Parathyroid adenoma (tissue), 2 donors: Measurements from ENCODE around the gene JMJD7.

Source experiments
- H2AFZ ChIP-seq: fragments of 300-600 bp; sonication (generic); one replicate; pipeline ENCODE4 v1.7.0; 2017; ENCODE audit warnings: antibody characterized with exemption, mild to moderate bottlenecking
- H3K27ac ChIP-seq: fragments of 300-600 bp; sonication (generic); one replicate; pipeline ENCODE4 v1.7.0; 2017
- H3K27me3 ChIP-seq: fragments of 300-600 bp; sonication (generic); one replicate; pipeline ENCODE4 v1.7.0; 2017; ENCODE audit warnings: low read length; ENCODE audit not compliant: control insufficient read depth, insufficient read depth
- H3K36me3 ChIP-seq: fragments of 300-600 bp; sonication (generic); one replicate; pipeline ENCODE4 v1.7.0; 2017; ENCODE audit warnings: low read length; ENCODE audit not compliant: control insufficient read depth, insufficient read depth
- H3K4me1 ChIP-seq: fragments of 300-600 bp; sonication (generic); one replicate; pipeline ENCODE4 v1.7.0; 2017; ENCODE audit warnings: control low read depth
- H3K4me2 ChIP-seq: fragments of 300-600 bp; sonication (generic); one replicate; pipeline ENCODE4 v1.7.0; 2017; ENCODE audit warnings: low read length
- H3K4me3 ChIP-seq: fragments of 300-600 bp; sonication (generic); one replicate; pipeline ENCODE4 v1.7.0; 2017; ENCODE audit warnings: low read depth, low read length
- H3K79me2 ChIP-seq: fragments of 300-600 bp; sonication (generic); one replicate; pipeline ENCODE4 v1.7.0; 2017; ENCODE audit warnings: control low read depth
- H3K9ac ChIP-seq: fragments of 300-600 bp; sonication (generic); one replicate; pipeline ENCODE4 v1.7.0; 2017; ENCODE audit warnings: mild to moderate bottlenecking
- H3K9me3 ChIP-seq: fragments of 300-600 bp; sonication (generic); one replicate; pipeline ENCODE4 v1.7.0; 2017; ENCODE audit warnings: low read length; ENCODE audit not compliant: control insufficient read depth
- TF ChIP-seq, protein P1 (sequence below): fragments of 300-600 bp; sonication (generic); IDR thresholded peaks from one replicate; pipeline ENCODE4 v1.7.0; 2017; ENCODE audit warnings: antibody characterized with exemption, mild to moderate bottlenecking
- donor health status: primary hyperparathyroidism.

JMJD7 gene

GRCh38 chr15:41799488-41799805 is 28.4 kb upstream of the JMJD7 start:
- Histone ChIP-seq H3K4me2 (no peak overlapping the region), H3K27me3 (no peaks in the 10 kb centered on the region), H3K9ac (no peak overlapping the region), H3K27ac (no peak overlapping the region), H3K4me3 (no peak overlapping the region), H3K36me3 (no peaks in the 10 kb centered on the region), H3K4me1 (no peaks in the 10 kb centered on the region), H3K9me3 (no peaks in the 10 kb centered on the region), H2AFZ (no peak overlapping the region), H3K79me2 (no peaks in the 10 kb centered on the region)
- TF ChIP-seq, protein P1, sequence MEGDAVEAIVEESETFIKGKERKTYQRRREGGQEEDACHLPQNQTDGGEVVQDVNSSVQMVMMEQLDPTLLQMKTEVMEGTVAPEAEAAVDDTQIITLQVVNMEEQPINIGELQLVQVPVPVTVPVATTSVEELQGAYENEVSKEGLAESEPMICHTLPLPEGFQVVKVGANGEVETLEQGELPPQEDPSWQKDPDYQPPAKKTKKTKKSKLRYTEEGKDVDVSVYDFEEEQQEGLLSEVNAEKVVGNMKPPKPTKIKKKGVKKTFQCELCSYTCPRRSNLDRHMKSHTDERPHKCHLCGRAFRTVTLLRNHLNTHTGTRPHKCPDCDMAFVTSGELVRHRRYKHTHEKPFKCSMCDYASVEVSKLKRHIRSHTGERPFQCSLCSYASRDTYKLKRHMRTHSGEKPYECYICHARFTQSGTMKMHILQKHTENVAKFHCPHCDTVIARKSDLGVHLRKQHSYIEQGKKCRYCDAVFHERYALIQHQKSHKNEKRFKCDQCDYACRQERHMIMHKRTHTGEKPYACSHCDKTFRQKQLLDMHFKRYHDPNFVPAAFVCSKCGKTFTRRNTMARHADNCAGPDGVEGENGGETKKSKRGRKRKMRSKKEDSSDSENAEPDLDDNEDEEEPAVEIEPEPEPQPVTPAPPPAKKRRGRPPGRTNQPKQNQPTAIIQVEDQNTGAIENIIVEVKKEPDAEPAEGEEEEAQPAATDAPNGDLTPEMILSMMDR = no peak

DNA sequence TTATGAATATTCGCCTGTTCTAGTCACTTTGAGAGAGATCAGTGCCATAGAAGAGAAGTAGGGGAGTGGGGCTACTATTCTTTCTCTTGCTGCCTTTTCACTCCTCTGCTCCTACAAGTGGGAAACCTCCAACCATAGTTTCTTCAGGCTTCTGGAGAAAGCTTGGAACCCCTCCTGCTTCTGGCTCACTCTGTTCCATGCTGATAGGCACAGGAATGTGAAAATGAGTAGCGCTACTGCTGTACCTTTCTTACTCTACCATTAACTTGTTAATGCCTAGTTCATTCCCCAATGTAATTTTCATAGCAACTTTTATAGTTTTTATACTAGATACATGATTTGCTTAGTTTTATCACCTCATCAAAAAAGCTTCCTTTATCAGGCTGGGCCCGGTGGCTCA is 26.7 kb upstream of the JMJD7 start:
- Histone ChIP-seq H3K9ac (no peak overlapping the region), H2AFZ (no peak overlapping the region), H3K4me3 (no peak overlapping the region), H3K27me3 (no peaks in the 10 kb centered on the region), H3K27ac (no peak overlapping the region), H3K36me3 (no peaks in the 10 kb centered on the region), H3K9me3 (no peaks in the 10 kb centered on the region), H3K4me2 (no peak overlapping the region), H3K4me1 (no peaks in the 10 kb centered on the region), H3K79me2 (no peaks in the 10 kb centered on the region)
- TF ChIP-seq, protein P1 = no peak

DNA sequence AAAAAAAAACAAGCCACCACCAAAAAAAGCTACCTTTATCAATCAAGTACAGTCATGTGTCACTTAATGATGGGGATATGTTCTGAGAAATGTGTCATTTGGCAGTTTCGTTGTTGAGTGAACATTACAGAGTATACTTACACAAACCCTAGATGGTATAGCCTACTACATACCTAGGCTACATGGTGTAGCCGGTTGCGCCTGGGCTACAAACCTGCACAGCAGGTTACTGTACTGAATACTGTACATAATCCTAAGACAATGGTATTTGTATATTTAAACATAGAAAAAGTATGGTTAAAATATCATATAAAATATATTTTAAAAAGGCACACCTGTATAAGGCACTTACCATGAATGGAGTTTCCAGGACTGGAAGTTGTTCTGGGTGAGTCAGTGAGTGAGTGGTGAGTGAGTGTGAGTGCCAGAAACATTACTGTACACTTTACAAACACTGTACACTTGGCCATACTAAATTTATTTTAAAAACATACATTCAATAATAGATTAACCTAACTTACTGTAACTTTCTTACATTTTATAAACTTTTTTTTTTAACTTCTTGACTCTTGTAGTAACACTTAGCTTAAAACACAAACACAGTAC is 25.9 kb upstream of the JMJD7 start:
- Histone ChIP-seq H3K9me3 (no peaks in the 10 kb centered on the region), H3K4me2 (no peak overlapping the region), H3K9ac (no peak overlapping the region), H3K27me3 (no peaks in the 10 kb centered on the region), H3K27ac (no peak overlapping the region), H3K79me2 (no peaks in the 10 kb centered on the region), H3K4me1 (no peaks in the 10 kb centered on the region), H3K4me3 (no peak overlapping the region), H2AFZ (no peak overlapping the region), H3K36me3 (no peaks in the 10 kb centered on the region)
- TF ChIP-seq, protein P1 = no peak

DNA sequence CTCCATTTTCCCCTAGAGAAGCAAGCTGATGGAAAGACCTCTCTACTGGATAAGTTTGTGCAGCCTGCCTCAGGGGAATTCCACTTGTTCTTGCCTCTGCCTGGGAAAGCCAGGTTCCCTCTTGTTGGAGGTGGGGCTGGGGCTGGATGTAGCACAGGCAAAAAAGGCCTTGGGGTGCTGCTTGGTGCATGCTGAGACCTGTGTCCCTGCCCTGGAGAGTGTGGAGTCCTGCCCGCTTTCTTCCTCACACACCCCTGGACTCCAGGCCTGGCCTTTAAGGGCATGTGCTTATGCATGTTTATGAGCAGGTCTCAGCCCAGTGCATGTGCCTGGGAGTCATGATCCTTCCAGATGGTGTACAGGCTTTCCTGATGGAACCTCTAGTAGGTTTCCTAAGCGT is 23.5 kb upstream of the JMJD7 start:
- H3K4me1 ChIP-seq = no peaks in the 10 kb centered on the region
- H3K27ac ChIP-seq = no peak overlapping the region
- TF ChIP-seq, protein P1 = no peak
- no peaks in the 10 kb centered on the region for H3K9me3 ChIP-seq
- no peaks in the 10 kb centered on the region for H3K79me2 ChIP-seq
- H2AFZ ChIP-seq = no peak overlapping the region
- no peak overlapping the region for H3K9ac ChIP-seq
- H3K36me3 ChIP-seq = no peaks in the 10 kb centered on the region
- H3K4me3 ChIP-seq = no peak overlapping the region
- no peaks in the 10 kb centered on the region for H3K27me3 ChIP-seq
- H3K4me2 ChIP-seq = no peak overlapping the region

DNA sequence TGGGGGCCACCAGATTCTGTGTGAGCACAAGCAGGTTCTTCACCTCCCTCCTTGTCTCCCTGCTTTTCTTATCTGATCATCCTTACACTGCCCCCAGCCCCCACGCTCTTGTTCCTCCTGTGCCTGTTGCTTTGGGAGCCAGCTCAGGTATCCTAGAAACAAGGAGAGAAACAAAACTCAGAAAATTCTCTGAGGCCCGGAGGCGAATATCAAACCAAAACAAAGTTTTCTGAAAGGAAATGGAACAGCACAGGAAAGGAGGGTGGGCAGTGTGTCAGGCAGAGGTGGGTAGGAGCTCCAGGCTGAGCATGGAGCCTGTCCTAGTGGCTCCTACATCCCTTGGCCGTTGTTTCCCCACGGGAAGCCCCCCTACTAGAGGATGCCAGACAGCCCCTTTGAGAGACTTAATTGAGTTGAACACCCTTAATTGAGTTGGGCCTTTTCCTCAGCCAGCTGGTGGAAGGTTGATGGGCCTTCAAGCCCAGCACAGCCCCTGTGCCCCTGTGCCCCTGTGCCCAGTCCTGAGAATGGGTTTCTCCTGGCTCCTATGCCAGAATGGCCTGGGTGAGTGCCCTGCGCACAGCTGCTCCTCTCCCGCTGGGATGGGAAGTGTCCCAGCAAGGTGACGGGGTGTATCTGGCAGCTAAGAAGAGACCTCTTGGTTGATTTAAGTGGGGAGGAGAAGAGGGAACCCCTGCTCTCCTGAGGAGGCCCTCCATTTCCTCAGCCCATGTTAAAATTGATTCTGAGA is 22.8 kb upstream of the JMJD7 start:
- H3K4me3 ChIP-seq = no peak overlapping the region
- no peak overlapping the region for H3K4me2 ChIP-seq
- H3K4me1 ChIP-seq = no peaks in the 10 kb centered on the region
- H3K9me3 ChIP-seq = no peaks in the 10 kb centered on the region
- no peak overlapping the region for H3K27ac ChIP-seq
- no peaks in the 10 kb centered on the region for H3K79me2 ChIP-seq
- TF ChIP-seq, protein P1 = no peak
- H3K36me3 ChIP-seq = no peaks in the 10 kb centered on the region
- H2AFZ ChIP-seq = no peak overlapping the region
- no peaks in the 10 kb centered on the region for H3K27me3 ChIP-seq
- H3K9ac ChIP-seq = no peak overlapping the region
